Kidney glomerular epithelial cell (primary cell): ENCODE measurements around the gene PDGFC.
A peak's percentile ranks its signal among the peaks of the same experiment; 100 is the strongest.
"Not testable (repeated sequence)": the region's sequence is repeated elsewhere in the genome, so short reads cannot be mapped to it uniquely, and the experiment has no call there.

Experiments used
- DNase-seq: peaks from one replicate; lab custom pipeline; 2025; lab: John Stamatoyannopoulos, UW

PDGFC gene

DNA sequence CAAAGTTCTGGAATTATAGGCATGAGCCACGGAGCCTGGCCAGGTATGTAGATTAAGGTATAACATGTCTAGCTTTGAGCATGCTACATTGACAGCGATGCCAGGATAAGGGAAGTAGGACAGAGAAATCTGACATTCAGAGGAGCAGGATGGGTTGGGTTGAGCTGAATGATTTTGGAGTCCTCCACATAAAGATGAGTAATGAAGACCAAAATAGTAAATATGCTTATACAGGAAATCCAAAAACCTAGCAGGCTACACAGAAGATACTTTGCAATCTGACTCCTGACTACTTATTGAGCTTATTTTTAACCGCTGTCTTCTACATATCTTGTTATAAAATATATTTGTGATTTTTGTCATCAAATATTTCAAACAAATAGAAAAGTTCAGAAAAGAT is 69.7 kb downstream of the PDGFC start:
- DNase-seq: no peak

DNA sequence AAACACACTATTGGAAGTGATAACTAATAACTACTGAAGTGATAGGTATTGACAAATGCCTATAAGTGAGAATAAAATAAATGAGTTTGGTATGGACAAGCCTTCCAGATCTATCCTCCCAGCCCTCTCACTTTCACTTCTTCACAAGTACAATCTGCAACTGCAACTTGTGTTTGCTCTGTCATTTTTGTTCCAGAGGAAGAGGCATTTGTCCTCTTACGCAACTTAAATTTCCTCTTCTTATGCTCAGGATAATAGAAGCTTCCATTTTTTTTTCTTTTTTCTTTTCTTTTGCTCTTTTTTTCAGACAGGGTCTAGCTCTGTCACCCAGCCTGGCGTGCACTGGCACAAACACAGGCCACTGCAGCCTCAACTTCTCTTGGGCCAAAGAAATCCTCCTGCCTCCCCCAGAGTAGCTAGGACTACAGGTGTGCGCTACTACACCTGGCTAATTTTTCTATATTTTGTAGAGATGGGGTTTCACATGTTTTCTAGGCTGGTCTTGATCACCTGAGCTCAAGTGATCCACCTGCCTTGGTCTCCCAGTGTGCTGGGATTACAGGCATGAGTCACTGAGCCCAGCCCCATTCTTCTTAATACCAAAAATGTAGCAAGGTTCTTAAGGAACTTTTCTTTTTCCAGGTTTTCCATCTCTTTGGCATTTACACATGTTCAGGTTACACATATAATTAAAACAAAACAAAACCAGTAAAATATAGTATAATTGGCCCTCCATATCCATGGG is 73.1 kb downstream of the PDGFC start:
- no peak for DNase-seq

GRCh38 chr4:156896527-156896926 is 75.1 kb downstream of the PDGFC start:
- no peak for DNase-seq

DNA sequence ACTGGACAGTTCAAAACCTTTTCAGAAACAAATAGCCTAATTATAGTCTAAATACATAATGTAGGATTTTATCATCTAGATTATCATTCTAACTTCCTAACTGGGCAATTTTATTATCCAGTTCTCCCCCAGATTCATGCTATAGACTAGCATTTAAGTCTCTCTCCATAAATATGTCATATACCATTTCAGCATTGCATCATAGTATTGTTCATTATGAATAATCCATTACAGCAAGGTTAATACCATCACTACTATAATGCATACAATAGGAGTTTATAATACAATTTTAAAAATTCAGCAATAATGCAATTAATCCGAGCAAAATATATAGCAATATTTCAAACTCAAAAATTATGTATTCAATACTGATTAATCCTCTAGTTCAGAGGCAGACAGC is 77.4 kb downstream of the PDGFC start:
- DNase-seq: no peak

- DNase-seq: no peak
Measured at GRCh38 chr4:156892805-156893204, 78.8 kb downstream of the PDGFC start.

GRCh38 chr4:156889616-156890594 is 81.7 kb downstream of the PDGFC start:
- peak; percentile 99 for DNase-seq

DNA sequence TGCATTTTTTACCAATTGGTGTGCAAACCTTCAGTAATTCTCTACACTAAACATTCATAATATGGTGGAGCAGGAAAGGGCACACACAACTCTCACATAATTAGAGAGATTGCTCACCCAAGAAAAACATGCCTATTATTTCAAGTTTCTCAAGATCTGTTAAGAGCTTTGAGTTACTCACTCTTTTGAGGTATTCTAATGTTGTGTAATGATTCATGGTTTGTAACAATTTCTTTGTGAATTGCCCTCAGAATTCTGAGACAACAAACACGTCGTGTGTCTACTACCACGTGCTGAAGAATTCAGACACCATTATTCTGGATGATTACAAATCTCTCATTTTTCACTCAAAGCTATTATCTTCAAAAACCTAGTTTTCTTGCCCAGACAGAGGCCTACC is 82.8 kb downstream of the PDGFC start:
- peak; percentile 94 for DNase-seq

DNA sequence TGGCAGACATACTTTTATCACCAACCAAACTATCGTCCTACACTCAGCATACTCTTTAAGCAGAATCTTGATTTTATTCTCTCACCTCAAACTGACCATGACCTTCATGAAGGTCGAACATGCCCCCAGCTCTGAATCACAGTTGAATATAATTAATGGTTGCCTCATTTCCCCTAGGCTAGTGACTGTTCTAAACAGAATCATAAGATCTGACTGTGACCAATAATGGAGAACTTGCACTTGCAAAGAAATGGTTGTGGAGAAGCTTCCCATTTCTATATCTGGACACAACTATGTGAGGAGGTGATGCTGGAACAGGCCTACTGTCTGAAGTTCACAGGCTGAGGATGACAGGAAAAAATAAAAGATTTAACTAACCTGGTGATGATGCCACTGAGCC is 85.1 kb downstream of the PDGFC start:
- no peak for DNase-seq

DNA sequence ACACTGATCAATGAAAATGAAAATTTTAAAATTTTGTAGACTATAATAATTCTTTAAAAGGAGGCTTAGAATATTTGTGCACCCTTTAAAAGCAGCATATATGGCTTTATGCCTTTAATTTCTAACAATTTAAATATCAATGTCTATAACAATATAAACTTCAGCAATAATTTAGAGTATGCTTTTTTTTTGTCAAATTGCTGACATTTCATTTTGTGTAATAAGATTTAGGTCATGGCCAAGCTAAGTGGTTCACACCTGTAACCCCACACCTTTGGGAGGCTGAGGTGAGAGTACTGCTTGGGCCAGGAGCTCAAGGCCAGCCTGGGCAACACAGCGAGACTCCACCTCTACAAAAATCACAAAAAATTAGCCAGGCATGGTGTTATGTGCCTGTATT is 86.2 kb downstream of the PDGFC start:
- DNase-seq: no peak

GRCh38 chr4:156884183-156884582 is 87.4 kb downstream of the PDGFC start:
- DNase-seq: no peak

DNA sequence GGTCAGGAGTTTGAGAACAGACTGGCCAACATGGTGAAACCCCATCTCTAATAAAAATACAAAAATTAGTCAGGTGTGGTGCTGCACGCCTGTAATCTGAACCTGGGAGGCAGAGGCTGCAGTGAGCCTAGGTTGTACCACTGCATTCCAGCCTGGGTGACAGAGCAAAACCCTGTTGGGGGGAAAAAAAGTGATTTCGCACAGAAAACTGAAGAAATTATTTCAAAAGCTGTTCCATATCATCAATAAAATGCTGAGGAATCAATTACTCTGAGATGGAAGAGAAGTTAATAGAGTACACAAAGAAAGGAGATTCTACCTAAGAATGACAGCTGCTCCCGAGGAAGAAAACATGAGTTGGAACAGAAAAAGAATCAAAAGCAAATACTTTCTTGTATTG is 95.9 kb downstream of the PDGFC start:
- DNase-seq: no peak

- no peak for DNase-seq
Measured at GRCh38 chr4:156875055-156875454, 96.5 kb downstream of the PDGFC start.

DNA sequence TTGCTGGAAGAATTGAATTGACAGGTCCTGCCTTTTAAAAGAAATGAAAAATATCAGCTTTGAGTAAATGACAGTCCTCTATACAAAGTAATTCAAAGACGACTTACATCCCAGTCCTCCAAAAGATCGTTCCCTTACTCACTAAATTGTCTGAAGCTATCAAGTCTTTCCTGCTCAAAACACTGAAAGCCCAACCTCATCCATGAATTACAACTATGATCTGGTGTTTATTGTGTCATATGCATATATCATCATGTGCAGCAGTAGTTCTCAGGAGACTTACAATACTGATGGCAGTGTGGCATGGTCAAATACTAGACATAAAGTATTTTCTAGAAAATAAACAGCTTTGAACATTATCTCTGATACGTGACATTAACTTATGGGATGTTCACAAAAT is 97.8 kb downstream of the PDGFC start:
- DNase-seq: no peak

DNA sequence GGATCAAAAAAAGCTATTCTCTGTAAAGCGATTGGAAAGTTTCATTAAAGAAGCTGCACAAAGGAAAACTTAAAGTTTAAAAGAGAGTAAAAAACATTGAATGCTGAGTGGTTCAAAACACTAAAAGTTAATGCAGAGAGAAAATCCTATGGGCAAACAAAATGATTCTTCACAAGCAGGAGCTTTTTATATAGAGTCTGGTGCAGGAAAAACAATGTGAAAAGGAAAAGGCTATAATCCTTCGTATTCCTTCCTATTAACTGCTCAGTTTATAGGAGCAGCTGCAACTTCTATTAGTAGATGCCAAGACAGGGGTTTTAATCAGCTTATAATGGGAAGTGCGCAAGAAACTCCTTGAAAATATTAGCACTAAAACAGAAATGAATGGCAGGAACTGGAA is 100.7 kb downstream of the PDGFC start:
- no peak for DNase-seq

GRCh38 chr4:156870131-156870530 is 101.5 kb downstream of the PDGFC start:
- DNase-seq: no peak

DNA sequence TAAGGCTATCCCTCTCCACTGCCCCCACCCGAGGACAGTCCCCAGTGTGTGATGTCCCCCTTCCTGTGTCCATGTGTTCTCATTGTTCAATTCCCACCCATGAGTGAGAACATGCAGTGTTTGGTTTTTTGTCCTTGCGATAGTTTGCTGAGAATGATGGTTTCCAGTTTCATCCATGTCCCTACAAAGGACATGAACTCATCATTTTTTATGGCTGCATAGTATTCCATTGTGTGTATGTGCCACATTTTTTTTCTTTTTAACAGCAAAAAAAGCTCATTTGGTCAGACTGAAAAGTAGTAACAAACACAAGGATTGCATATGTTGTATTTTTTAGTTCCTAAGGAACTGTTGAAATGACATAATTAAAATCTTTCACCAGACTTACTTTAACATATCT is 105.5 kb downstream of the PDGFC start:
- DNase-seq: not testable (repeated sequence)

DNA sequence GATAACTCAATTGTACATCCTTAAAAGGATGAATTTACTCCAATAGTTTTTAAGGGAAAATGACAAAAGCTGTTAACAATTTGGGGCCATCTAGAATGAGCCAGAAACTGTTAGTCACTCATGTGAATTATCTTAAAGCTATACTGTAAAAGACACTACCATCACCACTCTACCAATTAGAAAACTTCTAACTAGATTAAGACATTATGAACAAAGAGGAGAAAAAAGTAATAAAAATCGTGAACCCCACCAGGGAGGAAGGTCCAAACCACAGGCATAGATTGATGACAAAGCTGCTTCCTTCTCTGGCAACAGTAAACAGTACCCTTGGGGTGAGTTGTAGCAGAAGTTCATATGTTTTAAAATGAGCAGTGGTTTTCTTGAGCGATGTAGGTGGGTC is 106.1 kb downstream of the PDGFC start:
- no peak for DNase-seq

DNA sequence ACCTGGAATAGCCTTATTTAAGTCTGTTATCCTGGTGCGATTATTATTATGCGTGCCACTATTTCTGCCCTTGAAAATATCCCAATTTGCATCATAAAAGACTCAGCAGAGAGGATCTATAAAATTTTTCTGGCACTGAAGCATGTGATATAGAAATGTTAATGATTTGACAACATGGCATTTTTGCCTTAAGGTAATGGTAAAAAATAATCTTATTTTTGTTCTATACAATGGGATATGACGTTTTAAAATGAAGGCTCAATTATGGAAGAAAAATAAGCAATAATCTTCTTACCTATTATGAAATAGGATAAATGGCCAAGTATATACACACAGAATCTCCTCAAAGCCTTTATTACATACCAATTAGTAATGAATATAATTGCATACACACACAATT is 113.5 kb downstream of the PDGFC start:
- no peak for DNase-seq

DNA sequence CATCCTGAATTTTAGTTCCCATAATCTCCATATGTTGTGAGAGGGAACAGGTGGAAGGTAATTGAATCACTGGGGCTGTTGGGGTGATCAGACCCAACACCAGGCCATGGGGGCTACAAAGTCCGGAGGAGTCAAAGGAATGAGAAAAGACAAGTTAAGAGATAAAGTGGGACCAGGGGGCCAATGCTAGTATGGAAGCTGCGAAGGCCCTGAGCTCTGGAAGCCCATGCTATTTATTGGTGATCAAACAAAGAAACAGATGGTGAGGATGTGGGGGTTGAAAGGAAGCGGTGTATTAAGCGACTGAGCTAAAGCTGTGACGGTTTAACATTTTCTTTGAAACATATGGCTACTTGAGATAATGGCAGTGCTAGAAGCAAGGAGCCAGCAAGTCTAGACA is 132.8 kb downstream of the PDGFC start:
- no peak for DNase-seq

DNA sequence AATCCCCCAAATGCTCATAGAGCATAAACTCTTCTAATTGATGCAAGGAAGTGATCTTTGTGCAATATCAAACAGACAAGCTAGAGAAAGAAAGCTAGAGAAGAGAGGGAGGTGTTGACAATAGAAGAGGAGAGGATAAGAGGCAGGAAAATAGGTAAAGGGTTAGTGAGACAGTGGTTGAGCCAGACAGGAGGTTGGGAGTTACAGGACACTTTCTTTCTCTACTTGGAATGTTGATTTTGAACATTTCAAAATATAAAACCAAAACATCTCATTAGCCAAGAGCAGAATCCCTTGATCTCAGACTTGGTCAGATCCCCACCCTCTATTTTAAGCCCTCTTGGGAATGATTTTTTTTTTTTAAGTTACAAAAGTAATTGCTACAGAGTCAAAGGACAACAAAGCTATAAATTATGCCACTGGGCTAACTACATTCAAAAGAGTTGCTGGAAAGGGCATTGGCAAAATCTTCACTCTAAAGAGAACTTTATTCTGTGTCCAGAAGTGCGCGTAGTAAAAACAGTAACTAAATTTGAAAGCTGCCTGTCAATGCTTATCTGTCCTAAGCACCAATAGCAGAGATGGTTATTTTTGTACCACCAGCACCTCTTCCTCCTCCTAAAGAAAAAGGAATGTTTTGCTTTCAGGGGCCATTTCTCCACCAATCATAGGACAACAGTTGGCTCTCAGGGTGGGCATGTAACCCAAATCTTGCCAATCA is 133.8 kb downstream of the PDGFC start:
- DNase-seq: no peak

GRCh38 chr4:156832886-156833285 is 138.7 kb downstream of the PDGFC start:
- DNase-seq: no peak

DNA sequence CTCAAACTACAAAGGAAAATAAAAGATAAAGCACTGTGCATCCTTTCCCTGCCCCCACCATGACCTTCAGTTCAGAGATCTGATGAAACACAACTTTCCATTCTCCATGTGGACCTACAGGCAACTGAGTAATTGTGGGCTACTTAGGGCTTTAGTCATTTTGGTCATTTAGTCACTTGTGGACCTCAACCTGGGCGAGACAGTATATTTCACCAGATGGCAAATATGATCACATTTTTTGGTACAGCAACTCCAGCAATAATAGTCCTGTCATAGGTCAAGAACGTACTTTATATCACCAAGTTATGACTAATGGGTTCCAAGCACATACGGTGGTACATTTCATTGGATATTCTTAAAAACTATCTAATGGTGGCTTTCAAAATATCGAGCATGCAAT is 141.2 kb downstream of the PDGFC start:
- no peak for DNase-seq
